A549 (cell line): ENCODE data around the gene ARL2BP. TPM values are rescaled to one million over a fixed set of nuclear protein-coding genes. Genes with fewer than 3 reads are reported as not detected.

Source experiments
- ATAC-seq, 2 experiments: fragments of 200-7000 bp in 1 of 2; fragments of >200 bp in 1 of 2; cut with Nextera tagmentation in 1 of 2; cut with Tn5 transposase in 1 of 2; 3 replicates each; pipeline versions ENCODE4 v1.8.0 to v1.9.1; 2018 to 2020; ENCODE audit warnings: mild to moderate bottlenecking in 1 of 2, moderate library complexity in 1 of 2
- CTCF ChIA-PET: fragments of 300-600 bp; sonication (Branson Sonifier 250); formaldehyde crosslinking; extraction: SDS; loops from one replicate; lab custom pipeline; 2021; ENCODE audit warnings: antibody characterized with exemption, inconsistent platforms; lab: Yijun Ruan, JAX
- POLR2A ChIA-PET: fragments of 350-600 bp; formaldehyde crosslinking; extraction: SDS; loops from one replicate; lab custom pipeline; 2021; ENCODE audit warnings: antibody characterized with exemption, inconsistent platforms; lab: Yijun Ruan, JAX
- DNase-seq, 2 experiments: peaks; one replicate each; pipeline versions ENCODE4 v3.0.0 to v3.0.0-alpha.2; 2011 to 2016; ENCODE audit warnings: low read depth in 1 of 2, low spot score in 1 of 2
- FAIRE-seq: peaks from 2 replicates; lab custom pipeline; 2011; peaks lifted over from hg19 to GRCh38; lab: Jason Lieb, UNC
- H3K27ac ChIP-seq, 2 experiments: fragments of >200 bp; sonication (Bioruptor Twin); formaldehyde crosslinking; 3 replicates each; pipeline ENCODE4 v1.5.1; 2016 to 2017
- H3K4me1 ChIP-seq: fragments of >200 bp; sonication (Bioruptor Twin); formaldehyde crosslinking; 3 replicates; pipeline ENCODE4 v1.6.1; 2016
- H3K4me2 ChIP-seq: fragments of >200 bp; sonication (Bioruptor Twin); formaldehyde crosslinking; 3 replicates; pipeline ENCODE4 v1.6.1; 2016
- H3K4me3 ChIP-seq: fragments of >200 bp; sonication (Bioruptor Twin); formaldehyde crosslinking; 3 replicates; pipeline ENCODE4 v1.5.1; 2016
- H3K9me3 ChIP-seq: fragments of >200 bp; sonication (Bioruptor Twin); formaldehyde crosslinking; 3 replicates; pipeline ENCODE4 v1.6.1; 2016
- BHLHE40 ChIP-seq: IDR thresholded peaks from 2 replicates; pipeline ENCODE4 v1.6.1; 2012; ENCODE audit warnings: low read depth, low read length, inconsistent platforms
- CBX2 ChIP-seq: fragments of 200-600 bp; sonication (generic); IDR thresholded peaks from 2 replicates; pipeline ENCODE4 v1.6.1; 2016; ENCODE audit warnings: low read depth, mild to moderate bottlenecking, borderline replicate concordance
- CHD2 ChIP-seq: fragments of 150-350 bp; IDR thresholded peaks from 2 replicates; pipeline ENCODE4 v1.6.1; 2014; ENCODE audit warnings: low read length; ENCODE audit not compliant: partially characterized antibody
- E2F6 ChIP-seq: IDR thresholded peaks from 2 replicates; pipeline ENCODE4 v1.6.1; 2012; ENCODE audit warnings: low read depth, borderline replicate concordance
- EHF ChIP-seq: fragments of 250-450 bp; sonication (Bioruptor Pico); IDR thresholded peaks from 2 replicates; pipeline ENCODE4 v1.5.0; 2020; ENCODE audit warnings: mild to moderate bottlenecking
- EHMT2 ChIP-seq: fragments of 200-600 bp; sonication (generic); IDR thresholded peaks from 2 replicates; pipeline ENCODE4 v1.6.1; 2016; ENCODE audit warnings: antibody characterized with exemption, low read depth, mild to moderate bottlenecking, moderate library complexity
- ELK1 ChIP-seq: fragments of 150-350 bp; IDR thresholded peaks from 2 replicates; pipeline ENCODE4 v1.6.1; 2014; ENCODE audit warnings: low read depth, mild to moderate bottlenecking, low read length
- FOXS1 ChIP-seq: fragments of 250-450 bp; sonication (Bioruptor Pico); IDR thresholded peaks from 2 replicates; pipeline ENCODE4 v1.5.0; 2020; ENCODE audit warnings: mild to moderate bottlenecking, moderate library complexity
- GATA3 ChIP-seq: IDR thresholded peaks from 2 replicates; pipeline ENCODE4 v1.6.1; 2012; ENCODE audit warnings: borderline replicate concordance
- HDAC2 ChIP-seq: fragments of 200-600 bp; sonication (generic); IDR thresholded peaks from 2 replicates; pipeline ENCODE4 v1.6.1; 2016
- JUN ChIP-seq, 2 experiments: fragments of >200 bp; sonication (Bioruptor Twin); formaldehyde crosslinking; IDR thresholded peaks; 2 replicates in 1 of 2; 3 replicates in 1 of 2; pipeline ENCODE4 v1.6.1; 2016 to 2017
- MAX ChIP-seq: IDR thresholded peaks from 2 replicates; pipeline ENCODE4 v1.6.1; 2012
- NFE2L2 ChIP-seq: fragments of 150-350 bp; conservative IDR thresholded peaks from 2 replicates; pipeline ENCODE4 v1.6.1; 2014; ENCODE audit warnings: low read length
- NPAS2 ChIP-seq: fragments of 250-450 bp; sonication (Bioruptor Pico); IDR thresholded peaks from 2 replicates; pipeline ENCODE4 v1.8.0; 2022; ENCODE audit warnings: mild to moderate bottlenecking, moderate library complexity, borderline replicate concordance
- POLR2AphosphoS2 ChIP-seq: conservative IDR thresholded peaks from 2 replicates; pipeline ENCODE4 v1.6.1; 2012; ENCODE audit warnings: low read length, improper control_type of control experiment, inconsistent platforms
- TP53 ChIP-seq: fragments of 250-450 bp; sonication (Bioruptor Pico); IDR thresholded peaks from 2 replicates; pipeline ENCODE4 v1.5.0; 2021; ENCODE audit warnings: mild to moderate bottlenecking, moderate library complexity
- USF2 ChIP-seq: fragments of 450-650 bp; IDR thresholded peaks from 2 replicates; pipeline ENCODE4 v1.6.1; 2014; ENCODE audit warnings: antibody characterized with exemption
- ZNF302 ChIP-seq: fragments of 250-450 bp; sonication (Bioruptor Pico); IDR thresholded peaks from 2 replicates; pipeline ENCODE4 v1.9.0; 2021; ENCODE audit warnings: inconsistent platforms, mild to moderate bottlenecking, moderate library complexity
- ZSCAN20 ChIP-seq: fragments of 250-450 bp; sonication (Bioruptor Pico); IDR thresholded peaks from 2 replicates; pipeline ENCODE4 v1.8.0; 2022; ENCODE audit warnings: mild to moderate bottlenecking, moderate library complexity
- WGBS: methylation state at CpG from one replicate; pipeline ENCODE4 v1.1.6; 2017; ENCODE audit errors: missing lambda C conversion rate; 5-methylcytosine and 5-hydroxymethylcytosine counted together
- polyA plus RNA-seq, 4 experiments: library from polyadenylated mRNA; depleted of rRNA in 3 of 4; stranded (reverse); fragments of >200 nt; fragmentation: RNase III in 1 of 4; extraction: RNeasy Plus Mini Kit Qiagen cat#74134 plus additional on column Dnase treatment in 1 of 4; gene quantifications; 2 replicates in 3 of 4; 3 replicates in 1 of 4; pipeline ENCODE4 v1.2.3, GENCODE V29; 2011 to 2017
- TF ChIP-seq, protein P1 (sequence below): fragments of 200-600 bp; sonication (generic); IDR thresholded peaks from 2 replicates; pipeline ENCODE4 v1.6.1; 2016; ENCODE audit warnings: antibody characterized with exemption, mild to moderate bottlenecking, moderate library complexity

Gene ARL2BP
- polyA plus RNA-seq, 2 of the 4 experiments (the other 2 are of a cell fraction): 67.0 to 126 TPM

GRCh38 chr16:57263541-57264351 lies 18.7 kb downstream of the ARL2BP start:
- DNase-seq: no peak
- Histone ChIP-seq H3K4me1 (peaks cover 9% of the 10 kb centered on the region; the same call in 2 of the 3 replicates), H3K9me3 (no peaks in the 10 kb centered on the region), H3K27ac (no peak overlapping the region), H3K4me3 (no peak overlapping the region), H3K4me2 (no peak overlapping the region)
- CTCF ChIA-PET: interaction anchor here (1.0 to 1.4 kb wide), 3 partner anchors 8 to 17 kb away, joined by 3 to 4 read pairs (median 3); no protein-coding TSS in a partner anchor
- no peak for ATAC-seq
- 79% methylated on average over 12 of the region's 18 CpGs for WGBS
- FAIRE-seq: no peak
- no peak for TF ChIP-seq ZSCAN20 (CRISPR knock-in tag)
- TF ChIP-seq BHLHE40: no peak
- no peak for TF ChIP-seq TP53 (CRISPR knock-in tag)
- no peak for TF ChIP-seq ZNF302 (CRISPR knock-in tag)
- TF ChIP-seq NPAS2 (CRISPR knock-in tag): no peak
- TF ChIP-seq, protein P1, sequence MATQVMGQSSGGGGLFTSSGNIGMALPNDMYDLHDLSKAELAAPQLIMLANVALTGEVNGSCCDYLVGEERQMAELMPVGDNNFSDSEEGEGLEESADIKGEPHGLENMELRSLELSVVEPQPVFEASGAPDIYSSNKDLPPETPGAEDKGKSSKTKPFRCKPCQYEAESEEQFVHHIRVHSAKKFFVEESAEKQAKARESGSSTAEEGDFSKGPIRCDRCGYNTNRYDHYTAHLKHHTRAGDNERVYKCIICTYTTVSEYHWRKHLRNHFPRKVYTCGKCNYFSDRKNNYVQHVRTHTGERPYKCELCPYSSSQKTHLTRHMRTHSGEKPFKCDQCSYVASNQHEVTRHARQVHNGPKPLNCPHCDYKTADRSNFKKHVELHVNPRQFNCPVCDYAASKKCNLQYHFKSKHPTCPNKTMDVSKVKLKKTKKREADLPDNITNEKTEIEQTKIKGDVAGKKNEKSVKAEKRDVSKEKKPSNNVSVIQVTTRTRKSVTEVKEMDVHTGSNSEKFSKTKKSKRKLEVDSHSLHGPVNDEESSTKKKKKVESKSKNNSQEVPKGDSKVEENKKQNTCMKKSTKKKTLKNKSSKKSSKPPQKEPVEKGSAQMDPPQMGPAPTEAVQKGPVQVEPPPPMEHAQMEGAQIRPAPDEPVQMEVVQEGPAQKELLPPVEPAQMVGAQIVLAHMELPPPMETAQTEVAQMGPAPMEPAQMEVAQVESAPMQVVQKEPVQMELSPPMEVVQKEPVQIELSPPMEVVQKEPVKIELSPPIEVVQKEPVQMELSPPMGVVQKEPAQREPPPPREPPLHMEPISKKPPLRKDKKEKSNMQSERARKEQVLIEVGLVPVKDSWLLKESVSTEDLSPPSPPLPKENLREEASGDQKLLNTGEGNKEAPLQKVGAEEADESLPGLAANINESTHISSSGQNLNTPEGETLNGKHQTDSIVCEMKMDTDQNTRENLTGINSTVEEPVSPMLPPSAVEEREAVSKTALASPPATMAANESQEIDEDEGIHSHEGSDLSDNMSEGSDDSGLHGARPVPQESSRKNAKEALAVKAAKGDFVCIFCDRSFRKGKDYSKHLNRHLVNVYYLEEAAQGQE: no peak
- no peak for TF ChIP-seq HDAC2
- TF ChIP-seq FOXS1 (CRISPR knock-in tag): no peak
- no peak for TF ChIP-seq POLR2AphosphoS2
- TF ChIP-seq EHF (CRISPR knock-in tag): no peak
- no peak for TF ChIP-seq USF2
- no peak for TF ChIP-seq CHD2
- no peak for TF ChIP-seq JUN (IDR thresholded peaks at IDR 0.05)
- TF ChIP-seq EHMT2: no peak
- TF ChIP-seq MAX: no peak
- TF ChIP-seq E2F6: no peak
- TF ChIP-seq ELK1: no peak
- TF ChIP-seq CBX2: no peak
- no peak for TF ChIP-seq NFE2L2
- no peak for TF ChIP-seq GATA3
- TF ChIP-seq, all 56 proteins: peak for 0
- POLR2A ChIA-PET: interaction anchor here (0.6 to 1.6 kb wide), 2 partner anchors 19 to 48 kb away, joined by 3 to 5 read pairs; partner anchors contain the start of gene ARL2BP
